HG03025 (cell line): ENCODE data around the gene PDGFRB.
A peak's percentile ranks its signal among the peaks of the same experiment; 100 is the strongest.
"Not testable (repeated sequence)": the region's sequence is repeated elsewhere in the genome, so short reads cannot be mapped to it uniquely, and the experiment has no call there.

Experiments used
- ATAC-seq: cut with Tn5 transposase; IDR thresholded peaks from one replicate; pipeline ENCODE4 v1.9.1; 2021; ENCODE audit warnings: mild to moderate bottlenecking, moderate library complexity; ENCODE audit not compliant: unreplicated experiment, low FRiP score

PDGFRB gene

GRCh38 chr5:150101023-150101422 is 54.6 kb downstream of the PDGFRB start:
- no peak for ATAC-seq

- no peak for ATAC-seq
Observed at GRCh38 chr5:150097152-150097551, 58.5 kb downstream of the PDGFRB start.

GRCh38 chr5:150092159-150092787 is 63.4 kb downstream of the PDGFRB start:
- ATAC-seq, result no peak

GRCh38 chr5:150085950-150086715 is 69.5 kb downstream of the PDGFRB start, which contains the start of gene CSF1R:
CSF1R (minus strand) TSS chr5:150086554; CDS start chr5:150086427, 127 bp downstream.
- ATAC-seq, result no peak

GRCh38 chr5:150085191-150085912 is 70.3 kb downstream of the PDGFRB start:
- ATAC-seq, result no peak

- not testable (repeated sequence) for ATAC-seq
Observed at GRCh38 chr5:150084754-150085153, 70.9 kb downstream of the PDGFRB start.

- no peak for ATAC-seq
Observed at GRCh38 chr5:150082889-150083288, 72.8 kb downstream of the PDGFRB start.

- ATAC-seq, result no peak
Observed at GRCh38 chr5:150082374-150082773, 73.3 kb downstream of the PDGFRB start.

- ATAC-seq, result peak; percentile 79
Observed at GRCh38 chr5:150081541-150082283, 73.9 kb downstream of the PDGFRB start.

GRCh38 chr5:150080696-150081435 is 74.8 kb downstream of the PDGFRB start:
- ATAC-seq, result no peak

GRCh38 chr5:150079909-150080461 is 75.7 kb downstream of the PDGFRB start:
- no peak for ATAC-seq

- ATAC-seq, result no peak
Observed at GRCh38 chr5:150078802-150079689, 76.6 kb downstream of the PDGFRB start.

GRCh38 chr5:150077996-150078801 is 77.4 kb downstream of the PDGFRB start:
- ATAC-seq, result no peak

GRCh38 chr5:150077060-150077459 is 78.6 kb downstream of the PDGFRB start:
- no peak for ATAC-seq

- no peak for ATAC-seq
Observed at GRCh38 chr5:150075806-150076205, 79.8 kb downstream of the PDGFRB start.

GRCh38 chr5:150075233-150075632 is 80.4 kb downstream of the PDGFRB start:
- ATAC-seq, result no peak

GRCh38 chr5:150073677-150074076 is 82.0 kb downstream of the PDGFRB start:
- no peak for ATAC-seq

GRCh38 chr5:150073086-150073625 is 82.5 kb downstream of the PDGFRB start:
- no peak for ATAC-seq
